Activated T-helper 2 cell treated with anti-CD3 and anti-CD28 coated beads, Interferon-gamma antibody, Interleukin-2, Interleukin-4, amounts not matched to agents 10 μg/mL and 5 μg/mL and 100 μg/mL, durations not matched to agents 14 hours and 24 hours and 36 hours (primary cell): ENCODE measurements around the gene ADAMTS14. TPM values are rescaled to one million over a fixed set of nuclear protein-coding genes. Genes with fewer than 3 reads are reported as not detected.

ENCODE experiments used
- DNase-seq: peaks from one replicate; pipeline ENCODE4 v3.0.0; 2021; ENCODE audit warnings: low spot score
- H3K27ac Mint-ChIP-seq: one replicate; pipeline ENCODE4 v1.8.0; 2021; ENCODE audit warnings: mixed read lengths
- H3K27me3 Mint-ChIP-seq: one replicate; pipeline ENCODE4 v1.8.0; 2021; ENCODE audit warnings: low read depth, mixed read lengths
- H3K36me3 Mint-ChIP-seq: one replicate; pipeline ENCODE4 v1.8.0; 2021; ENCODE audit warnings: low read depth, mixed read lengths
- H3K4me1 Mint-ChIP-seq: one replicate; pipeline ENCODE4 v1.8.0; 2021; ENCODE audit warnings: low read depth, mixed read lengths
- H3K4me3 Mint-ChIP-seq: one replicate; pipeline ENCODE4 v1.8.0; 2021; ENCODE audit warnings: low read depth, mild to moderate bottlenecking, moderate library complexity, mixed read lengths
- H3K9me3 Mint-ChIP-seq: one replicate; pipeline ENCODE4 v1.8.0; 2021; ENCODE audit warnings: mixed read lengths
- intact Hi-C: fragments of 100-400 bp; cut with micrococcal nuclease; formaldehyde crosslinking; loops from one replicate; pipeline ENCODE4 v1.15.1; 2023
- total RNA-seq: library from RNA; stranded (reverse); gene quantifications from 2 replicates; pipeline ENCODE4 v1.2.3, GENCODE V29; 2022

The ADAMTS14 gene
- total RNA-seq, 1 donor from 2014 or later, result 0.39 TPM

GRCh38 chr10:70673929-70674559, 1.7 kb downstream of the ADAMTS14 start:
- Mint-ChIP-seq H3K4me3 (no peak overlapping the region), H3K27ac (no peak overlapping the region), H3K27me3 (peaks cover 38% of the 10 kb centered on the region), H3K9me3 (no peaks in the 10 kb centered on the region), H3K4me1 (peaks cover 11% of the 10 kb centered on the region), H3K36me3 (no peaks in the 10 kb centered on the region)
- intact Hi-C loops, result loop anchor here (5.0 kb wide), 1 partner anchor 97 kb away; no protein-coding TSS in a partner anchor
- no peak for DNase-seq

DNA sequence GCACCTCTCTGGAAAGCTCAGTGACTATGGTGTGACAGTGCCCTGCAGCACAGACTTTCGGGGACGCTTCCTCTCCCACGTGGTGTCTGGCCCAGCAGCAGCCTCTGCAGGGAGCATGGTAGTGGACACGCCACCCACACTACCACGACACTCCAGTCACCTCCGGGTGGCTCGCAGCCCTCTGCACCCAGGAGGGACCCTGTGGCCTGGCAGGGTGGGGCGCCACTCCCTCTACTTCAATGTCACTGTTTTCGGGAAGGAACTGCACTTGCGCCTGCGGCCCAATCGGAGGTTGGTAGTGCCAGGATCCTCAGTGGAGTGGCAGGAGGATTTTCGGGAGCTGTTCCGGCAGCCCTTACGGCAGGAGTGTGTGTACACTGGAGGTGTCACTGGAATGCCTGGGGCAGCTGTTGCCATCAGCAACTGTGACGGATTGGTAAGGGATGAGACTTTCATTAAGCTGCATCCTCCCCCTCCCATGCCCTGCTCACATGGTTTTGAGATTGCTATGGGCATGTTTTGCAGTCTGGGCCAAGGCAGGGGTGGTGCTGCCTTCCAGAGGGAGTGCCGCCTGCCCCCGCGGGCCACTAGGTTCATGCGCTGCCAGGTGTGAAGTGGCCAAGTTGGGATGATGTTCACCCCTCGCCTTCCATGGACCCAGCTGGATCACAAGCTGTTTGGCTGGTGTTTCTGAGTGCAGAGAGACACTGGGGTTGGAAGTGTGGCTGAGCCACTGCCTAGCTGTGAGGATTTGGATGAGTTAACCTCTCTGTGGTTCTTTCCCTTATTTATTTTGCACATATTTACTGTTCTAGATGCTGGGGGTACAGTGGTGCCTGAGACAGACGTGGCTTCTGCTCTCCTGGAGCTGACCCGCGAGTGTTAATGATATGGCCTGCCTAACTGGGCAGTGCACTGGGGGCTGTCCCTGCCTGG, 2.5 kb downstream of the ADAMTS14 start:
- H3K27ac Mint-ChIP-seq, result no peak overlapping the region

DNA sequence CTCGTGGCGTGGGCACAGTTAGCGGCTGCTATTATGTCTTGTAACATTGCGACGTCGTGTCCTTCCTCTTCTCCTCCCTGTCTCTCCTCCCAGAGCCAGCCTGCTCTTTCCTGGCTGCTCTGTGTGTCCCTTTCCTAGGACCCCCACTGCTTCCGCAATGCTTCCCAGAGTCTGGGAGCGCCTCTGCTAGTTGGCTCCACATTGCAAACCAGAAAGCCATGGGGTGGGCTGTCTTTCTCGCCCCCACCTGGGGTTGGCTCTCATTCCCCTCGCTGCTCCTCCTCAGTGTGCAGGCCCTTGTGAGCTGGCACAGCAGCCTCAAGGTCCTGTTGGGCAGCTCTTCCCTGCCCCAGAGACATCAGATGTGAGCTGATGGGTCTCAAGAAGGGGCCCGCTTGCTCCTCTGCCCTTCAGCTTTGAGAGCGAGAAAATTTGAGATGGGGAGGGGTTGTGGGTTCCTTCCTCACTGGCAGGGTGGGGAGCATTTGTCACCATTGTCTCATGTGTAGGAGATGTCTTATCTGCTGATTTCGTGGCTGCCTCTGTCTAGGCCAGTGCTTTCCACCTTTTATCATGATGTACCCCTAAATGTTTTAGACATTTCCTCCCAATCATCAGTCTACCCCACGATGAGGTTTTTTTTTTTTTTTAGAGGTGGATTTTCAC, 3.3 kb downstream of the ADAMTS14 start:
- Mint-ChIP-seq H3K9me3 (no peaks in the 10 kb centered on the region), H3K4me1 (peaks cover 11% of the 10 kb centered on the region), H3K27ac (no peak overlapping the region), H3K27me3 (peaks cover 30% of the 10 kb centered on the region), H3K36me3 (no peaks in the 10 kb centered on the region), H3K4me3 (no peak overlapping the region)
- no peak for DNase-seq
- intact Hi-C loops, result no loop called here

More for the DNA sequence above, 2.5 kb downstream of the ADAMTS14 start:
- intact Hi-C loops, result loop anchor here (5.0 kb wide), 1 partner anchor 98 kb away; no protein-coding TSS in a partner anchor
- Mint-ChIP-seq H3K36me3 (no peaks in the 10 kb centered on the region), H3K27me3 (peaks cover 35% of the 10 kb centered on the region), H3K4me1 (peaks cover 11% of the 10 kb centered on the region), H3K9me3 (no peaks in the 10 kb centered on the region), H3K4me3 (no peak overlapping the region)
- DNase-seq, result no peak

DNA sequence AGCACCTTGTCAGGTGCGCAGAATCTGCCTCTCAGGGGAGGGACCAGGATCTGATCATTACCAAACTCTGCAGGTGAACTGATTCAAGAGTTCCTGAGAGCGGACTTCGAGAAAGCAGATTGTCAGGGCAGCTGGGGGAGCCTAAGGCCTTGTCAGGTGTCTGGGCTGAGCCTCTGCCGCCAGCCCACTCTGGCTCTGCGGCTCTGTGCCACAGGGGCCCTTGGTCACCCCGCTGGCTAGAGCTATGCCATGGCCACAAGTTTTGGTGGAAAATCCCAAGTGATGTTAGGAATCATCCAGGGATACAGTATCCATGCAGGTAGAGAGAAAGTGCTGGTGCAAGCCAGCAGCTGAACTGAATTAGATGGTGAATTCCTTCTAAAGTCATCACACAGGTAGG, 4.2 kb downstream of the ADAMTS14 start:
- Mint-ChIP-seq H3K27ac (no peak overlapping the region), H3K27me3 (peaks cover 22% of the 10 kb centered on the region), H3K36me3 (no peaks in the 10 kb centered on the region), H3K9me3 (no peaks in the 10 kb centered on the region), H3K4me1 (peaks cover 11% of the 10 kb centered on the region), H3K4me3 (no peak overlapping the region)
- no peak for DNase-seq
- intact Hi-C loops, result no loop called here

DNA sequence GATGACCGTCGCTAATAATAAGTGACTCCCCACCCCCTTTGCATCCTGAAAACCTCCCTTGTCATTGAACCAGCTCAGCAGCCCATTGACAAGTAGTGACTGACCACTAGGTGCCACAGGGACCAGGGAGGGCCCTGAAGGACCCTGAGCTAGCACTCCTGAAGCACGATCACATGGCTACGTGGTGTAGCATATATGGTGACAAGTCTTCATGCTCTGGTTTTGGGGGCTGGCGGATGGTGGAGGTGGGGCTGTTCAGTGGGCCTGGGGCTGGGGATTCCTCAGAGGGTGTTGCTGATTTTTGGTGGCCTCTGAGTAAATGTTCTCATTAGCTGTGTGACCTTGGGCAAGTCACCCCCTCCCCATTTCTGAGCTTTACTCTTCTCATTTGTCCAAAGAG, 4.7 kb downstream of the ADAMTS14 start:
- H3K27ac Mint-ChIP-seq, result no peak overlapping the region
- intact Hi-C loops, result no loop called here

DNA sequence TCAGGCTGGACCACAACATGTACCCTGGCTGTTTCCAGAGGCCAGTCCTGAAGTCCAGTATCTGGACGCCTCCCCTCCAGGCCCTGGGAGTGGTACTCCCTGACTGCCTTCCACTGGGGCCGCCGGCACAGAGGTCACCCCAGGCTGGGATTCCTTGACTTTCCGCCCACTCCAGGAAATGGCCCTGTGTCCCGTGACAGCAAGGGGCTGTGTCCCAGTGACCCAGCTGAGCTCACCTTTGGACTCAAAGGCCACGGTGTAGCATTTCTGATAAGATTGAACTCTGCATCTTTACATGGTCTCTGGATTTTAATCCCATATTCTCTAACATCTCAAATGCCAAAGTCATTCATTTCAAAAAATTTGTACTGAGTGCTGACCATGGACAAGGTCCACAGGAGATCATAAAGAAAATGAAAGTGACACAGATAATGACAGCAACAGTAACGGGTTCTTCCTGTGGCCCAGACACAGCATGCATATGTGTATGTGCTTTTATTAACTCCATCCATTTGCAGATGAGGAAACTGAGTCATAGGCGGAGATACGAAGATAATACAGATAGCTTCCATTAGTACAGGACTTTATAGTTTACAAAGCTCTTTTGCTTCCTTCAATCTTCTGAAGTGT, 5.4 kb downstream of the ADAMTS14 start:
- DNase-seq, result no peak
- H3K4me1 Mint-ChIP-seq, result peaks cover 12% of the 10 kb centered on the region
- H3K36me3 Mint-ChIP-seq, result no peaks in the 10 kb centered on the region
- no peak overlapping the region for H3K4me3 Mint-ChIP-seq
- intact Hi-C loops, result no loop called here
- no peak overlapping the region for H3K27ac Mint-ChIP-seq
- peaks cover 17% of the 10 kb centered on the region for H3K27me3 Mint-ChIP-seq
- H3K9me3 Mint-ChIP-seq, result no peaks in the 10 kb centered on the region

More for the DNA sequence above, 4.7 kb downstream of the ADAMTS14 start:
- Mint-ChIP-seq H3K36me3 (no peaks in the 10 kb centered on the region), H3K27me3 (peaks cover 17% of the 10 kb centered on the region), H3K4me1 (peaks cover 12% of the 10 kb centered on the region), H3K9me3 (no peaks in the 10 kb centered on the region), H3K4me3 (no peak overlapping the region)
- DNase-seq, result no peak

DNA sequence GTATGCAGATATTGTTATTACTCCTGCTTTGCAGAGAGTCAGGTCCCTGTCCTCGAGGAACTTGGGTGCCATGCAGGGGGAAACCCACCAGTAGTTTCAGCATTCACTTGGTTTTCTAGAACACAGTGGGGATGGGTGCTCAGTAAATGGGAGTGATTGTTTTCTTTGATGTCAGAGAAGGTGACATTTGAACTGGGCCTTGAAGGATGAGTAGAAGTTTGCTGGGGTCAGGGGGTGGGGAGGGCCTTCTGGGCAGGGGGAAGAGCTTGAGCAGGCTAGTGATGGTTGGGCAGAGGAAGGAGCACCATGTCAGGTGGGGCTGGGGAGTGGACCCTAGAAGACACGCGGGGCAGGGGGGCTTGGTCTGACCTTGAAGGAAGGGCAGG, 5.9 kb downstream of the ADAMTS14 start:
- DNase-seq, result no peak
- Mint-ChIP-seq H3K27ac (no peak overlapping the region), H3K4me3 (no peak overlapping the region), H3K27me3 (peaks cover 13% of the 10 kb centered on the region), H3K4me1 (peaks cover 13% of the 10 kb centered on the region), H3K9me3 (no peaks in the 10 kb centered on the region), H3K36me3 (no peaks in the 10 kb centered on the region)
- intact Hi-C loops, result no loop called here

GRCh38 chr10:70678757-70679489, 6.6 kb downstream of the ADAMTS14 start:
- Mint-ChIP-seq H3K4me1 (peaks cover 17% of the 10 kb centered on the region), H3K4me3 (no peak overlapping the region), H3K27me3 (peaks cover 6% of the 10 kb centered on the region), H3K27ac (no peak overlapping the region), H3K36me3 (no peaks in the 10 kb centered on the region), H3K9me3 (no peaks in the 10 kb centered on the region)
- intact Hi-C loops, result no loop called here
- DNase-seq, result no peak

DNA sequence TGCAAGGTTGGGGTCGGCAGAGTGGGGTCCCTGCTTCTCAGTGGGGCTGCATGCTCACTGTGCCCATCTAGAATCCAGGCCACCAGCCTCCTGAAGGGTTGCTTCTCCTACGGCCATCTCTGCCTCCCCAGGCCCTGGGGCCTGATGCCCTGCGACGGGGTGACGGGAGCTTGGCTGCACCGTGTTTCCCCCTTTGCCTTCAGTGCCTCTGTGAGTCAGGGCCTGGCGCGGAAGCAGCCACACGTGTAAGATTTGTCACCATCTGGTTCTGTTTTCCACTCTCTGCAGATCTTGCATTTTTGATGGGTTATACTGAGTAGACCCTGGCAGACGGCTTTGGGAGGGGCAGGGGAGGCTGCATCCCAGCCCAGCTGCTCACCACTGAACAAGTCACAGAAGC, 7.2 kb downstream of the ADAMTS14 start:
- H3K36me3 Mint-ChIP-seq, result no peaks in the 10 kb centered on the region
- intact Hi-C loops, result no loop called here
- H3K4me1 Mint-ChIP-seq, result peaks cover 17% of the 10 kb centered on the region
- H3K9me3 Mint-ChIP-seq, result no peaks in the 10 kb centered on the region
- no peak overlapping the region for H3K4me3 Mint-ChIP-seq
- H3K27me3 Mint-ChIP-seq, result peaks cover 5% of the 10 kb centered on the region
- DNase-seq, result no peak
- no peak overlapping the region for H3K27ac Mint-ChIP-seq

DNA sequence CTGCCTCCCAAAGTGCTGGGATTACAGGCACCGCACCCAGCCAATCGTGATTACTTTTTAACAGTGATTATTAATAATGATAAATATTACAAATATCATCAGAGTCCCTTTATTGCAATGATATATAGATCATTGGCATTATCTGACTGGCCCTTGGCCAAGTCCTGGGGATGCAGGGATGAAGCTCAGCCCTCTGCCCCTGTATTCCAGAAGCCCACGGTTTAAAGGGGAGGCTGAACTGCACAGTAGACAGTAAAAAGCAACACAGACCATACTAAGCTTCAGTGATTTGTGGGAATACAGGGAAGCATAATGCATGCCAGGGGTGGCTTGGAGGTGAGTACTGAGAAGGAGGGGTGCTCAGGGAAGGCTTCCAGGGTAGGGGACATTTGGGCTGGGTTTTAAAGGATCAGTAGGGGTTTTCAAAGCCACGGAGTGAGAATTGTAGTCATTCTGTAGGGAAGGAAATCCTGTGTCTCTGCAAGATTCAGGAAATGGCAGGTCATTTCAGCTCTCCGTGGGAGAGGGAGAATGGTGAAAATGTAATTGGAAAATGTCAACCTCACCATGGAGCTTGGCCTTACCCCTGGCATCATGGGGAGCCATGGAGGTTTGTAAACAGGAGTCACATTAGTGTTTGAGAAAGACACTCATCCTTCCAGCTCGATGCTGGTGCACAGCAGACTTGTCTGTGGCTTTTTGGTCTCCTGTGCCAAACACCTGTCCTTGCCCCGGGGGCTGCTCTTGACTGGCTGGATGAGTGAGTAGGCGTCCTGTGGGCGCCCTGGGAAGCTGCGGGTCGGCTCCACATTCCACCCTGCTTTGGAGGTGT, 8.8 kb downstream of the ADAMTS14 start:
- peaks cover 17% of the 10 kb centered on the region for H3K4me1 Mint-ChIP-seq
- no peaks in the 10 kb centered on the region for H3K36me3 Mint-ChIP-seq
- intact Hi-C loops, result no loop called here
- H3K4me3 Mint-ChIP-seq, result no peak overlapping the region
- DNase-seq, result no peak
- H3K9me3 Mint-ChIP-seq, result no peaks in the 10 kb centered on the region
- no peak overlapping the region for H3K27ac Mint-ChIP-seq
- no peaks in the 10 kb centered on the region for H3K27me3 Mint-ChIP-seq

DNA sequence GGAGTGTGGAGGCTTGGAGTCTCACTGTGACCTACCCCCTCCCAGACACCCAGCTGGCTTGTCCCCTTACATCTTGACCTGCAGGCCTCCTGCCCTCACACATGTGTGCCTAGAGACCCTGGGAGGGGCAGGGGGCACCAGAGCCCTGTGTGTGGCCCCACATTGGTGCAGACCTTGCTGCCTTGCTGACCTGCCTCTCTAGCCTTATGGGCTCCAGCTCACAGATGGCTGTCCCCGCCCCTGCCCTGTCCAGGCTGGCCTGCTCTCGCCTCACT, 9.4 kb downstream of the ADAMTS14 start:
- DNase-seq, result no peak
- Mint-ChIP-seq H3K36me3 (no peaks in the 10 kb centered on the region), H3K4me1 (peaks cover 17% of the 10 kb centered on the region), H3K27ac (no peak overlapping the region), H3K27me3 (no peaks in the 10 kb centered on the region), H3K9me3 (no peaks in the 10 kb centered on the region), H3K4me3 (no peak overlapping the region)
- intact Hi-C loops, result no loop called here
